ENCODE data around the gene ZG16B.

The ZG16B gene

GRCh38 chr16:2787961-2788360, 42.1 kb upstream of the ZG16B start:
- TF ChIP-seq POLR2AphosphoS5 (IDR thresholded peaks at IDR 0.05; ENCODE audit: low read depth, low read length) (no peak), PAX5 (IDR thresholded peaks at IDR 0.05; ENCODE audit: insufficient read depth, low read length, severe bottlenecking) (no peak), POU2F2 (IDR thresholded peaks at IDR 0.05; ENCODE audit: low read depth, low read length) (no peak), TAF1 (IDR thresholded peaks at IDR 0.05; ENCODE audit: low read depth, low read length) (no peak), SPI1 (IDR thresholded peaks at IDR 0.05; ENCODE audit: low read depth, low read length) (no peak), POLR2A (IDR thresholded peaks at IDR 0.05; ENCODE audit: low read depth, low read length) (no peak)
- FAIRE-seq (no peak), DNase-seq (ENCODE audit: insufficient read length, low spot score) (no peak)

GRCh38 chr16:2790631-2791030, 39.5 kb upstream of the ZG16B start:
- TF ChIP-seq POU2F2 (IDR thresholded peaks at IDR 0.05; ENCODE audit: low read depth, low read length) (no peak), TAF1 (IDR thresholded peaks at IDR 0.05; ENCODE audit: low read depth, low read length) (no peak), SPI1 (IDR thresholded peaks at IDR 0.05; ENCODE audit: low read depth, low read length) (no peak), PAX5 (IDR thresholded peaks at IDR 0.05; ENCODE audit: insufficient read depth, low read length, severe bottlenecking) (no peak), POLR2A (IDR thresholded peaks at IDR 0.05; ENCODE audit: low read depth, low read length) (no peak), POLR2AphosphoS5 (IDR thresholded peaks at IDR 0.05; ENCODE audit: low read depth, low read length) (no peak)
- DNase-seq (ENCODE audit: insufficient read length, low spot score): no peak
- no peak for FAIRE-seq

GRCh38 chr16:2791174-2791573, 38.9 kb upstream of the ZG16B start:
- FAIRE-seq: no peak
- DNase-seq (ENCODE audit: insufficient read length, low spot score): no peak
- TF ChIP-seq POU2F2 (IDR thresholded peaks at IDR 0.05; ENCODE audit: low read depth, low read length) (no peak), SPI1 (IDR thresholded peaks at IDR 0.05; ENCODE audit: low read depth, low read length) (no peak), POLR2A (IDR thresholded peaks at IDR 0.05; ENCODE audit: low read depth, low read length) (no peak), TAF1 (IDR thresholded peaks at IDR 0.05; ENCODE audit: low read depth, low read length) (no peak), POLR2AphosphoS5 (IDR thresholded peaks at IDR 0.05; ENCODE audit: low read depth, low read length) (no peak), PAX5 (IDR thresholded peaks at IDR 0.05; ENCODE audit: insufficient read depth, low read length, severe bottlenecking) (no peak)

GRCh38 chr16:2792940-2793339, 37.2 kb upstream of the ZG16B start:
- FAIRE-seq: no peak
- TF ChIP-seq POLR2AphosphoS5 (IDR thresholded peaks at IDR 0.05; ENCODE audit: low read depth, low read length) (no peak), TAF1 (IDR thresholded peaks at IDR 0.05; ENCODE audit: low read depth, low read length) (no peak), PAX5 (IDR thresholded peaks at IDR 0.05; ENCODE audit: insufficient read depth, low read length, severe bottlenecking) (no peak), SPI1 (IDR thresholded peaks at IDR 0.05; ENCODE audit: low read depth, low read length) (no peak)

GRCh38 chr16:2795395-2796143, 34.5 kb upstream of the ZG16B start:
- no peak for TF ChIP-seq SPI1 (IDR thresholded peaks at IDR 0.05; ENCODE audit: low read depth, low read length)
- no peak for TF ChIP-seq POLR2AphosphoS5 (IDR thresholded peaks at IDR 0.05; ENCODE audit: low read depth, low read length)
- no peak for TF ChIP-seq POU2F2 (IDR thresholded peaks at IDR 0.05; ENCODE audit: low read depth, low read length)
- TF ChIP-seq POLR2A (IDR thresholded peaks at IDR 0.05; ENCODE audit: low read depth, low read length): no peak
- no peak for TF ChIP-seq TAF1 (IDR thresholded peaks at IDR 0.05; ENCODE audit: low read depth, low read length)
- TF ChIP-seq PAX5 (IDR thresholded peaks at IDR 0.05; ENCODE audit: insufficient read depth, low read length, severe bottlenecking): no peak
- no peak for DNase-seq (ENCODE audit: insufficient read length, low spot score)
- no peak for FAIRE-seq

More at GRCh38 chr16:2792940-2793339, 37.2 kb upstream of the ZG16B start:
- no peak for DNase-seq (ENCODE audit: insufficient read length, low spot score)

- DNase-seq (ENCODE audit: insufficient read length, low spot score): no peak
Measured at GRCh38 chr16:2798723-2799204, 31.3 kb upstream of the ZG16B start.

GRCh38 chr16:2799205-2799858, 30.8 kb upstream of the ZG16B start:
- no peak for FAIRE-seq
- DNase-seq (ENCODE audit: insufficient read length, low spot score): no peak
- TF ChIP-seq POLR2AphosphoS5 (IDR thresholded peaks at IDR 0.05; ENCODE audit: low read depth, low read length) (no peak), POLR2A (IDR thresholded peaks at IDR 0.05; ENCODE audit: low read depth, low read length) (no peak), TAF1 (IDR thresholded peaks at IDR 0.05; ENCODE audit: low read depth, low read length) (no peak), PAX5 (IDR thresholded peaks at IDR 0.05; ENCODE audit: insufficient read depth, low read length, severe bottlenecking) (no peak), SPI1 (IDR thresholded peaks at IDR 0.05; ENCODE audit: low read depth, low read length) (no peak), POU2F2 (IDR thresholded peaks at IDR 0.05; ENCODE audit: low read depth, low read length) (no peak)

More at GRCh38 chr16:2798723-2799204, 31.3 kb upstream of the ZG16B start:
- FAIRE-seq: no peak
- no peak for TF ChIP-seq TAF1 (IDR thresholded peaks at IDR 0.05; ENCODE audit: low read depth, low read length)
- TF ChIP-seq POLR2AphosphoS5 (IDR thresholded peaks at IDR 0.05; ENCODE audit: low read depth, low read length): no peak
- TF ChIP-seq POU2F2 (IDR thresholded peaks at IDR 0.05; ENCODE audit: low read depth, low read length): no peak
- no peak for TF ChIP-seq PAX5 (IDR thresholded peaks at IDR 0.05; ENCODE audit: insufficient read depth, low read length, severe bottlenecking)

GRCh38 chr16:2799859-2800226, 30.3 kb upstream of the ZG16B start:
- DNase-seq (ENCODE audit: insufficient read length, low spot score): no peak
- FAIRE-seq: no peak

GRCh38 chr16:2803545-2804195, 26.4 kb upstream of the ZG16B start:
- DNase-seq (ENCODE audit: insufficient read length, low spot score) (no peak), FAIRE-seq (no peak)
- TF ChIP-seq PAX5 (IDR thresholded peaks at IDR 0.05; ENCODE audit: insufficient read depth, low read length, severe bottlenecking): no peak
- TF ChIP-seq POLR2A (IDR thresholded peaks at IDR 0.05; ENCODE audit: low read depth, low read length): no peak
- TF ChIP-seq TAF1 (IDR thresholded peaks at IDR 0.05; ENCODE audit: low read depth, low read length): no peak
- no peak for TF ChIP-seq POLR2AphosphoS5 (IDR thresholded peaks at IDR 0.05; ENCODE audit: low read depth, low read length)
- no peak for TF ChIP-seq SPI1 (IDR thresholded peaks at IDR 0.05; ENCODE audit: low read depth, low read length)
- no peak for TF ChIP-seq POU2F2 (IDR thresholded peaks at IDR 0.05; ENCODE audit: low read depth, low read length)

More at GRCh38 chr16:2799859-2800226, 30.3 kb upstream of the ZG16B start:
- no peak for TF ChIP-seq POLR2AphosphoS5 (IDR thresholded peaks at IDR 0.05; ENCODE audit: low read depth, low read length)
- no peak for TF ChIP-seq POLR2A (IDR thresholded peaks at IDR 0.05; ENCODE audit: low read depth, low read length)
- TF ChIP-seq TAF1 (IDR thresholded peaks at IDR 0.05; ENCODE audit: low read depth, low read length): no peak

All from GM12891 (cell line).